SK-N-SH (cell line): ENCODE measurements around the gene CEP44. TPM values are rescaled to one million over a fixed set of nuclear protein-coding genes. Genes with fewer than 3 reads are reported as not detected.

Experiments used
- CTCF ChIA-PET: fragments of 300-600, 350-600 bp; formaldehyde crosslinking; extraction: SDS; loops from one replicate; lab custom pipeline; 2021; lab: Yijun Ruan, JAX
- POLR2A ChIA-PET: fragments of 350-600 bp; sonication (Branson Sonifier 250); formaldehyde crosslinking; extraction: SDS; loops from one replicate; lab custom pipeline; 2020; ENCODE audit warnings: antibody characterized with exemption, inconsistent platforms; lab: Yijun Ruan, JAX
- DNase-seq: peaks from one replicate; pipeline ENCODE4 v3.0.0; 2012
- H2AFZ ChIP-seq: fragments of 200-600 bp; sonication (generic); 2 replicates; pipeline ENCODE4 v1.8.1; 2016; ENCODE audit warnings: antibody characterized with exemption, mild to moderate bottlenecking, low read depth
- H3F3A ChIP-seq: fragments of 200-600 bp; sonication (generic); replicated peaks from 2 replicates; pipeline ENCODE3; 2016; ENCODE audit warnings: antibody characterized with exemption, mild to moderate bottlenecking; ENCODE audit not compliant: insufficient read depth
- H3K27ac ChIP-seq, 2 experiments: fragments of 200-500 bp in 1 of 2; fragments of 200-600 bp in 1 of 2; sonication (Bioruptor generic) in 1 of 2; sonication (generic), shearing (Covaris generic) in 1 of 2; 2 replicates each; pipeline versions ENCODE4 v1.5.1 to v1.6.1; 2014 to 2016; ENCODE audit warnings: low read depth in 2 of 2, inconsistent platforms in 1 of 2, low read length in 1 of 2, mild to moderate bottlenecking in 1 of 2, mixed read lengths in 1 of 2
- H3K27me3 ChIP-seq: fragments of 200-600 bp; sonication (generic), shearing (Covaris generic); 2 replicates; pipeline ENCODE4 v1.6.1; 2016; ENCODE audit warnings: mixed run types; ENCODE audit not compliant: insufficient read depth
- H3K36me3 ChIP-seq, 2 experiments: fragments of 200-500 bp in 1 of 2; fragments of 200-600 bp in 1 of 2; sonication (Bioruptor generic) in 1 of 2; sonication (generic) in 1 of 2; replicated peaks in 1 of 2; 2 replicates each; pipeline versions ENCODE3 to v1.5.1; 2014 to 2016; ENCODE audit warnings: low read length in 1 of 2, mild to moderate bottlenecking in 1 of 2; ENCODE audit not compliant: insufficient read depth in 2 of 2, control insufficient read depth in 1 of 2
- H3K4me1 ChIP-seq, 2 experiments: fragments of 200-500 bp in 1 of 2; fragments of 200-600 bp in 1 of 2; sonication (Bioruptor generic) in 1 of 2; sonication (generic), shearing (Covaris generic) in 1 of 2; 2 replicates each; pipeline versions ENCODE4 v1.5.1 to v1.6.1; 2014 to 2016; ENCODE audit warnings: low read depth in 1 of 2, low read length in 1 of 2, mixed run types in 1 of 2; ENCODE audit not compliant: insufficient read depth in 2 of 2, control insufficient read depth in 1 of 2
- H3K4me2 ChIP-seq: fragments of 200-600 bp; sonication (generic), shearing (Covaris generic); 2 replicates; pipeline ENCODE4 v1.6.1; 2017; ENCODE audit warnings: mixed run types
- H3K4me3 ChIP-seq, 2 experiments: fragments of 200-500 bp in 1 of 2; fragments of 200-600 bp in 1 of 2; sonication (Bioruptor generic) in 1 of 2; sonication (generic), shearing (Covaris generic) in 1 of 2; 2 replicates each; pipeline versions ENCODE4 v1.5.1 to v1.8.1; 2014 to 2016; ENCODE audit warnings: low read depth in 2 of 2, inconsistent platforms in 1 of 2, low read length in 1 of 2, mild to moderate bottlenecking in 1 of 2, mixed read lengths in 1 of 2, moderate library complexity in 1 of 2
- H3K79me2 ChIP-seq: fragments of 200-600 bp; sonication (generic); 2 replicates; pipeline ENCODE4 v1.8.1; 2017; ENCODE audit warnings: mild to moderate bottlenecking; ENCODE audit not compliant: insufficient read depth
- H3K9ac ChIP-seq: fragments of 200-600 bp; sonication (generic); 2 replicates; pipeline ENCODE4 v1.6.1; 2017; ENCODE audit warnings: mixed run types
- H3K9me2 ChIP-seq: fragments of 200-600 bp; sonication (generic); 2 replicates; pipeline ENCODE4 v1.6.1; 2017; ENCODE audit warnings: mixed run types
- H3K9me3 ChIP-seq: fragments of 200-600 bp; sonication (generic); 2 replicates; pipeline ENCODE4 v1.6.1; 2017; ENCODE audit warnings: mixed run types, mild to moderate bottlenecking, moderate library complexity
- H4K20me1 ChIP-seq: fragments of 200-600 bp; sonication (generic); 2 replicates; pipeline ENCODE4 v1.6.1; 2017; ENCODE audit warnings: mild to moderate bottlenecking, mixed run types; ENCODE audit not compliant: insufficient read depth
- EZH2phosphoT487 ChIP-seq: fragments of 200-600 bp; sonication (generic); IDR thresholded peaks from 2 replicates; pipeline ENCODE4 v1.6.1; 2017; ENCODE audit warnings: low read depth, mixed run types, mild to moderate bottlenecking, antibody characterized with exemption, moderate library complexity, borderline replicate concordance
- FOSL2 ChIP-seq: IDR thresholded peaks from 2 replicates; pipeline ENCODE4 v1.4.0; 2012; ENCODE audit warnings: low read depth, mild to moderate bottlenecking, moderate library complexity, borderline replicate concordance
- FOXJ3 ChIP-seq: sonication (generic); formaldehyde crosslinking; IDR thresholded peaks from 2 replicates; pipeline ENCODE4 v1.5.1; 2020; ENCODE audit warnings: mild to moderate bottlenecking, missing genetic modification reagents
- GABPA ChIP-seq: IDR thresholded peaks from 2 replicates; pipeline ENCODE4 v1.4.0; 2012; ENCODE audit warnings: low read depth, mild to moderate bottlenecking
- GATA2 ChIP-seq: sonication (generic); formaldehyde crosslinking; IDR thresholded peaks from 2 replicates; pipeline ENCODE4 v1.5.0; 2020; ENCODE audit warnings: mild to moderate bottlenecking, missing genetic modification reagents
- JUND ChIP-seq: IDR thresholded peaks from 2 replicates; pipeline ENCODE4 v1.4.0; 2012
- MEF2A ChIP-seq: IDR thresholded peaks from 2 replicates; pipeline ENCODE4 v1.4.0; 2012; ENCODE audit warnings: low read depth, borderline replicate concordance
- NFIC ChIP-seq: IDR thresholded peaks from 2 replicates; pipeline ENCODE4 v1.4.0; 2012; ENCODE audit warnings: borderline replicate concordance
- NRF1 ChIP-seq: IDR thresholded peaks from 2 replicates; pipeline ENCODE4 v1.6.1; 2012; ENCODE audit warnings: low read depth, mild to moderate bottlenecking, low read length
- POLR2AphosphoS5 ChIP-seq: IDR thresholded peaks from 2 replicates; pipeline ENCODE4 v1.6.1; 2012; ENCODE audit warnings: low read depth, low read length
- RCOR1 ChIP-seq: fragments of 150-350 bp; IDR thresholded peaks from 2 replicates; pipeline ENCODE4 v1.6.1; 2017; ENCODE audit warnings: antibody characterized with exemption, low read length
- TCF12 ChIP-seq: IDR thresholded peaks from 2 replicates; pipeline ENCODE4 v1.4.0; 2012
- TEAD4 ChIP-seq: IDR thresholded peaks from 2 replicates; pipeline ENCODE4 v1.4.0; 2012; ENCODE audit warnings: mild to moderate bottlenecking, borderline replicate concordance; ENCODE audit not compliant: insufficient read depth
- USF1 ChIP-seq: IDR thresholded peaks from 2 replicates; pipeline ENCODE4 v1.4.0; 2012; ENCODE audit warnings: low read depth, borderline replicate concordance
- YY1 ChIP-seq: IDR thresholded peaks from 2 replicates; pipeline ENCODE4 v1.4.0; 2012; ENCODE audit warnings: low read depth, mild to moderate bottlenecking
- WGBS: methylation state at CpG from one replicate; pipeline ENCODE4 v1.1.6; 2017; ENCODE audit warnings: low lambda C conversion rate; 5-methylcytosine and 5-hydroxymethylcytosine counted together
- polyA plus RNA-seq, 3 experiments: library from polyadenylated mRNA; depleted of rRNA; stranded (reverse); fragments of >200 nt; gene quantifications; 2 replicates each; pipeline ENCODE4 v1.2.3, GENCODE V29; 2012
- TF ChIP-seq, protein P1 (sequence below): IDR thresholded peaks from 2 replicates; pipeline ENCODE4; 2012
- TF ChIP-seq, protein P2 (sequence below): IDR thresholded peaks from 2 replicates; pipeline ENCODE4 v1.4.0; 2012; ENCODE audit warnings: low read depth, borderline replicate concordance

The CEP44 gene
- polyA plus RNA-seq, 1 of the 3 experiments (the other 2 are of a cell fraction) = 3.8 TPM

- TF ChIP-seq TEAD4 (no peak), NFIC (no peak), FOXJ3 (no peak)
- WGBS = 71% methylated on average over 1 of the region's 1 CpG
- H3F3A ChIP-seq = no peaks in the 10 kb centered on the region
- no peak overlapping the region for H3K9ac ChIP-seq
- ChIA-PET POLR2A (no interaction called here), CTCF (no interaction called here)
- DNase-seq = no peak
- H3K36me3 ChIP-seq = no peaks in the 10 kb centered on the region
- no peak overlapping the region for H3K27ac ChIP-seq
- H4K20me1 ChIP-seq = no peaks in the 10 kb centered on the region
- H2AFZ ChIP-seq = no peak overlapping the region
- H3K79me2 ChIP-seq = no peaks in the 10 kb centered on the region
- H3K9me3 ChIP-seq = no peaks in the 10 kb centered on the region
- no peaks in the 10 kb centered on the region for H3K9me2 ChIP-seq
- H3K4me2 ChIP-seq = no peak overlapping the region
- no peaks in the 10 kb centered on the region; a peak in 1 of 4 replicates for H3K4me1 ChIP-seq
- no peak overlapping the region for H3K4me3 ChIP-seq
- no peaks in the 10 kb centered on the region for H3K27me3 ChIP-seq
Observed at GRCh38 chr4:174358410-174358809, 74.7 kb downstream of the CEP44 start.

- Histone ChIP-seq H3K4me2 (no peak overlapping the region), H3F3A (no peaks in the 10 kb centered on the region), H3K4me1 (no peaks in the 10 kb centered on the region; a peak in 1 of 4 replicates), H3K36me3 (no peaks in the 10 kb centered on the region), H3K9ac (no peak overlapping the region), H3K9me2 (no peaks in the 10 kb centered on the region), H3K4me3 (no peak overlapping the region), H3K27ac (no peak overlapping the region), H3K9me3 (no peaks in the 10 kb centered on the region), H3K27me3 (no peaks in the 10 kb centered on the region), H4K20me1 (no peaks in the 10 kb centered on the region), H2AFZ (no peak overlapping the region), H3K79me2 (no peaks in the 10 kb centered on the region)
- TF ChIP-seq NRF1 = no peak
- no peak for TF ChIP-seq RCOR1
- TF ChIP-seq, protein P1, sequence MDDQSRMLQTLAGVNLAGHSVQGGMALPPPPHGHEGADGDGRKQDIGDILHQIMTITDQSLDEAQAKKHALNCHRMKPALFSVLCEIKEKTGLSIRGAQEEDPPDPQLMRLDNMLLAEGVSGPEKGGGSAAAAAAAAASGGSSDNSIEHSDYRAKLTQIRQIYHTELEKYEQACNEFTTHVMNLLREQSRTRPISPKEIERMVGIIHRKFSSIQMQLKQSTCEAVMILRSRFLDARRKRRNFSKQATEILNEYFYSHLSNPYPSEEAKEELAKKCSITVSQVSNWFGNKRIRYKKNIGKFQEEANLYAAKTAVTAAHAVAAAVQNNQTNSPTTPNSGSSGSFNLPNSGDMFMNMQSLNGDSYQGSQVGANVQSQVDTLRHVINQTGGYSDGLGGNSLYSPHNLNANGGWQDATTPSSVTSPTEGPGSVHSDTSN = peak; percentile 73
- TF ChIP-seq MEF2A = no peak
- TF ChIP-seq YY1 = no peak
- TF ChIP-seq USF1 = no peak
- TF ChIP-seq NFIC = no peak
- no peak for TF ChIP-seq GABPA
- TF ChIP-seq POLR2AphosphoS5 = no peak
- TF ChIP-seq EZH2phosphoT487 = no peak
- TF ChIP-seq JUND = peak; percentile 34; the same call in 1 of the 2 replicates
- TF ChIP-seq, protein P2, sequence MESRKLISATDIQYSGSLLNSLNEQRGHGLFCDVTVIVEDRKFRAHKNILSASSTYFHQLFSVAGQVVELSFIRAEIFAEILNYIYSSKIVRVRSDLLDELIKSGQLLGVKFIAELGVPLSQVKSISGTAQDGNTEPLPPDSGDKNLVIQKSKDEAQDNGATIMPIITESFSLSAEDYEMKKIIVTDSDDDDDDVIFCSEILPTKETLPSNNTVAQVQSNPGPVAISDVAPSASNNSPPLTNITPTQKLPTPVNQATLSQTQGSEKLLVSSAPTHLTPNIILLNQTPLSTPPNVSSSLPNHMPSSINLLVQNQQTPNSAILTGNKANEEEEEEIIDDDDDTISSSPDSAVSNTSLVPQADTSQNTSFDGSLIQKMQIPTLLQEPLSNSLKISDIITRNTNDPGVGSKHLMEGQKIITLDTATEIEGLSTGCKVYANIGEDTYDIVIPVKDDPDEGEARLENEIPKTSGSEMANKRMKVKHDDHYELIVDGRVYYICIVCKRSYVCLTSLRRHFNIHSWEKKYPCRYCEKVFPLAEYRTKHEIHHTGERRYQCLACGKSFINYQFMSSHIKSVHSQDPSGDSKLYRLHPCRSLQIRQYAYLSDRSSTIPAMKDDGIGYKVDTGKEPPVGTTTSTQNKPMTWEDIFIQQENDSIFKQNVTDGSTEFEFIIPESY = no peak
- TF ChIP-seq FOSL2 = peak; percentile 61; the same call in 1 of the 2 replicates
- no peak for TF ChIP-seq GATA2
- peak; percentile 50; the same call in 1 of the 2 replicates for TF ChIP-seq TCF12
- TF ChIP-seq TEAD4 = no peak
- no peak for DNase-seq
- ChIA-PET POLR2A (no interaction called here), CTCF (no interaction called here)
- 29% methylated on average over 1 of the region's 1 CpG for WGBS
Observed at GRCh38 chr4:174358829-174359228, 75.1 kb downstream of the CEP44 start.
